ENCODE results near the gene IMP4. TPM values are rescaled to one million over a fixed set of nuclear protein-coding genes. Genes with fewer than 3 reads are reported as not detected.

The IMP4 gene
- total and polyA plus RNA-seq, 2 donors (not counting 1 experiment from before 2014, with no cell fraction given) = 102 to 164 TPM

- H3K9me3 Mint-ChIP-seq (ENCODE audit: insufficient read depth) = no peaks in the 10 kb centered on the region
- no CpG with 5 or more reads among the region's 3 CpGs for WGBS (ENCODE audit: insufficient coverage)
- H3K27ac Mint-ChIP-seq = no peak overlapping the region
- Histone ChIP-seq H3K4me3 (ENCODE audit: control extremely low read depth in 1 of 5, extremely low read depth in 1 of 5, insufficient read depth in 1 of 5, low read depth in 2 of 5, low read length in 4 of 5) (no peak overlapping the region), H3K36me3 (replicated peaks in 1 of 2; ENCODE audit: control extremely low read depth in 1 of 2, control insufficient read depth in 1 of 2, extremely low read depth in 1 of 2, insufficient read depth in 2 of 2, low read length in 1 of 2) (peaks cover 0 to 43% of the 10 kb centered on the region in 2 experiments), H3K4me2 (replicated peaks; ENCODE audit: low read depth, low read length, poor library complexity, severe bottlenecking) (no peak overlapping the region), H3K9me3 (ENCODE audit: control extremely low read depth in 1 of 3, control insufficient read depth in 2 of 3, insufficient read depth in 1 of 3, low read length in 2 of 3) (no peaks in the 10 kb centered on the region), H3K4me1 (ENCODE audit: control insufficient read depth in 2 of 2, insufficient read depth in 2 of 2, low read length in 2 of 2) (peaks cover 4 to 27% of the 10 kb centered on the region in 2 donors), H4K20me1 (ENCODE audit: control insufficient read depth, insufficient read depth, low read length, poor library complexity, severe bottlenecking) (peaks cover 23% of the 10 kb centered on the region), H3K27ac (ENCODE audit: low read length in 2 of 2) (no peak overlapping the region), H3K9ac (ENCODE audit: low read length) (no peak overlapping the region), H3K27me3 (replicated peaks in 1 of 4; ENCODE audit: control extremely low read depth in 1 of 4, control insufficient read depth in 3 of 4, insufficient read depth in 4 of 4, low read length in 3 of 4) (no peaks in the 10 kb centered on the region), H3K79me2 (ENCODE audit: control insufficient read depth, insufficient read depth, low read length) (peaks cover 16% of the 10 kb centered on the region), H2AFZ (ENCODE audit: insufficient read depth, low read depth, low read length, poor library complexity, severe bottlenecking) (no peak overlapping the region)
- DNase-seq = no peak
- peaks cover 46% of the 10 kb centered on the region for H3K4me1 Mint-ChIP-seq
- ChIA-PET CTCF (no interaction called here), POLR2A (no interaction called here)
- ATAC-seq (ENCODE audit: low read depth) = no peak
- TF ChIP-seq, protein P1, sequence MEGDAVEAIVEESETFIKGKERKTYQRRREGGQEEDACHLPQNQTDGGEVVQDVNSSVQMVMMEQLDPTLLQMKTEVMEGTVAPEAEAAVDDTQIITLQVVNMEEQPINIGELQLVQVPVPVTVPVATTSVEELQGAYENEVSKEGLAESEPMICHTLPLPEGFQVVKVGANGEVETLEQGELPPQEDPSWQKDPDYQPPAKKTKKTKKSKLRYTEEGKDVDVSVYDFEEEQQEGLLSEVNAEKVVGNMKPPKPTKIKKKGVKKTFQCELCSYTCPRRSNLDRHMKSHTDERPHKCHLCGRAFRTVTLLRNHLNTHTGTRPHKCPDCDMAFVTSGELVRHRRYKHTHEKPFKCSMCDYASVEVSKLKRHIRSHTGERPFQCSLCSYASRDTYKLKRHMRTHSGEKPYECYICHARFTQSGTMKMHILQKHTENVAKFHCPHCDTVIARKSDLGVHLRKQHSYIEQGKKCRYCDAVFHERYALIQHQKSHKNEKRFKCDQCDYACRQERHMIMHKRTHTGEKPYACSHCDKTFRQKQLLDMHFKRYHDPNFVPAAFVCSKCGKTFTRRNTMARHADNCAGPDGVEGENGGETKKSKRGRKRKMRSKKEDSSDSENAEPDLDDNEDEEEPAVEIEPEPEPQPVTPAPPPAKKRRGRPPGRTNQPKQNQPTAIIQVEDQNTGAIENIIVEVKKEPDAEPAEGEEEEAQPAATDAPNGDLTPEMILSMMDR (IDR thresholded peaks at IDR 0.05) = no peak
- TF ChIP-seq EZH2 (IDR thresholded peaks at IDR 0.05; ENCODE audit: borderline replicate concordance, insufficient read depth, low read depth, low read length, poor library complexity, severe bottlenecking) = no peak
- H3K4me3 Mint-ChIP-seq = no peak overlapping the region
- intact Hi-C loops (cut with micrococcal nuclease) = loop anchor here (10.0 kb wide), 2 partner anchors 756 to 1146 kb away; partner anchors contain the start of genes MZT2A and PLEKHB2
- H3K27me3 Mint-ChIP-seq = no peaks in the 10 kb centered on the region
Measured at GRCh38 chr2:130349174-130349573, 6.5 kb downstream of the IMP4 start.

- Histone ChIP-seq H3K9ac (ENCODE audit: low read length) (no peak overlapping the region), H3K27ac (ENCODE audit: low read length in 2 of 2) (no peak overlapping the region), H3K4me1 (ENCODE audit: control insufficient read depth in 2 of 2, insufficient read depth in 2 of 2, low read length in 2 of 2) (peaks cover 8 to 38% of the 10 kb centered on the region in 2 donors), H3K4me3 (ENCODE audit: control extremely low read depth in 1 of 5, extremely low read depth in 1 of 5, insufficient read depth in 1 of 5, low read depth in 2 of 5, low read length in 4 of 5) (no peak overlapping the region), H3K9me3 (ENCODE audit: control extremely low read depth in 1 of 3, control insufficient read depth in 2 of 3, insufficient read depth in 1 of 3, low read length in 2 of 3) (no peaks in the 10 kb centered on the region), H3K27me3 (replicated peaks in 1 of 4; ENCODE audit: control extremely low read depth in 1 of 4, control insufficient read depth in 3 of 4, insufficient read depth in 4 of 4, low read length in 3 of 4) (peaks cover 0 to 4% (median 2%) of the 10 kb centered on the region in 4 experiments), H2AFZ (ENCODE audit: insufficient read depth, low read depth, low read length, poor library complexity, severe bottlenecking) (no peak overlapping the region), H3K79me2 (ENCODE audit: control insufficient read depth, insufficient read depth, low read length) (no peaks in the 10 kb centered on the region), H4K20me1 (ENCODE audit: control insufficient read depth, insufficient read depth, low read length, poor library complexity, severe bottlenecking) (peaks cover under 1% of the 10 kb centered on the region), H3K36me3 (replicated peaks in 1 of 2; ENCODE audit: control extremely low read depth in 1 of 2, control insufficient read depth in 1 of 2, extremely low read depth in 1 of 2, insufficient read depth in 2 of 2, low read length in 1 of 2) (peaks cover 0 to 18% of the 10 kb centered on the region in 2 experiments), H3K4me2 (replicated peaks; ENCODE audit: low read depth, low read length, poor library complexity, severe bottlenecking) (no peak overlapping the region)
- POLR2A ChIA-PET = interaction anchor here (2.0 kb wide), 1 partner anchor 9 kb away, joined by 6 read pairs; the partner anchor contains the start of gene IMP4
- Mint-ChIP-seq H3K4me1 (peaks cover 45% of the 10 kb centered on the region), H3K27ac (peak overlapping the region; percentile 57), H3K9me3 (ENCODE audit: insufficient read depth) (no peaks in the 10 kb centered on the region), H3K27me3 (no peaks in the 10 kb centered on the region), H3K4me3 (peak overlapping the region; percentile 39)
- DNase-seq = no peak
- intact Hi-C loops (cut with micrococcal nuclease) = loop anchor here (10.0 kb wide), 1 partner anchor 73 kb away; no protein-coding TSS in a partner anchor
- ATAC-seq (ENCODE audit: low read depth) = no peak
- WGBS (ENCODE audit: insufficient coverage) = 31% methylated on average over 6 of the region's 7 CpGs
- TF ChIP-seq, protein P1 (IDR thresholded peaks at IDR 0.05) = no peak
- TF ChIP-seq EZH2 (IDR thresholded peaks at IDR 0.05; ENCODE audit: borderline replicate concordance, insufficient read depth, low read depth, low read length, poor library complexity, severe bottlenecking) = no peak
- CTCF ChIA-PET = interaction anchor here (1.4 to 2.6 kb wide), 2 partner anchors 9 to 22 kb away, joined by 4 to 17 read pairs; partner anchors contain the start of gene IMP4
Measured at GRCh38 chr2:130351711-130352110, 9.0 kb downstream of the IMP4 start.

All from B cell (primary cell).